Muscle layer of colon (tissue), 2 donors: ENCODE results near the gene FLYWCH2.

ENCODE experiments used
- H3K27ac ChIP-seq: one replicate; pipeline ENCODE4 v1.7.0; 2013; ENCODE audit warnings: low read depth, mild to moderate bottlenecking, low read length, moderate library complexity
- H3K27me3 ChIP-seq, 2 donors: one replicate each; pipeline ENCODE4 v1.7.0; 2013; ENCODE audit warnings: low read length in 2 of 2, mild to moderate bottlenecking in 2 of 2; ENCODE audit not compliant: insufficient read depth in 2 of 2, control insufficient read depth in 1 of 2
- H3K36me3 ChIP-seq: one replicate; pipeline ENCODE4 v1.7.0; 2013; ENCODE audit warnings: mild to moderate bottlenecking, low read length; ENCODE audit not compliant: insufficient read depth
- H3K4me1 ChIP-seq: one replicate; pipeline ENCODE4 v1.7.0; 2013; ENCODE audit warnings: mild to moderate bottlenecking, low read length; ENCODE audit not compliant: insufficient read depth
- H3K4me3 ChIP-seq, 2 donors: one replicate each; pipeline ENCODE4 v1.7.0; 2013; ENCODE audit warnings: low read length in 2 of 2, low read depth in 1 of 2, mild to moderate bottlenecking in 1 of 2, moderate library complexity in 1 of 2
- H3K9ac ChIP-seq: one replicate; pipeline ENCODE4 v1.7.0; 2013; ENCODE audit warnings: low read length
- H3K9me3 ChIP-seq: one replicate; pipeline ENCODE4 v1.7.0; 2013; ENCODE audit warnings: mild to moderate bottlenecking, low read length
- donor health status: abdominal sarcoma.
- donor health status: Adenocarcinoma of cecum.

Gene FLYWCH2

DNA sequence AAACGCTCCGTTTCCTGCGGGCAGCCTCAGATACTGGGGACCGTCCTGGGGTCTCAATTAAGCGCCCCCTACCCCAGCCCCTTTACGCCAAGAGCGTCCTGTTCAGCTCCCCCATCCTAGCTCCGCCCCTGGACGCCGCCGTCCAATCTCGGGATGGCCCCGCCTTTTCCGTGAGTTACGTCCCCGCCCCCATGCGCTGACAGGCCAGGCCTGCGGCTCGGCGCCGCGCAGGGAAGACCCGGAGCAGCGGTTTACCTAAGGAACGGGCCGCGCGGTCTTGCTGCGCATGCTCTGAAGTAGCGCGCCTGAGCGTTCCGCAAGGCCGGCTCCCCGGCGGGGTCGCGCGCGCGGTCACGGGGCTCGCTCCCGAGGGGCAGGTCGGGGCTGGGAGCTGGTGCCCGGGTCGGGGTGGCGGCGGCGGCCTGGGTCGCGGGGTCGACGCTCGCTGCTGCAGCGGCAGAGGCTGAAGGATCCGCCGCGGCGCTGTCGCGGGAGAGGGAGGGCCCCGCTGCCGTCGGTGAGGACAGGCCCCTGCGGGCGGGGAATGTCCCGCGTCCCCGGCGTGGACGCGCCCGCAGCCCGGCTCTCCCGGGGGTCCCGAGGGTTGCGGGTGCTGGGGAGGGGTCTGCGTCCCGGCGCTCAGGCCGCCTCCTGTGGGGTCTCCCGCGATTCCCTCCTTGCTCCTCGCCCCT is 28.8 kb downstream of the FLYWCH2 start, which contains the start of gene FLYWCH1:
Gene FLYWCH1, plus strand, starts transcription at position 294 of the 692 bp plus-strand sequence. CDS start 17,755 bp downstream, outside the sequence.
- peak within 1 kb of the TSS; percentile 74 to 96 for H3K4me3 ChIP-seq
- peaks cover 14% of the 10 kb centered on the region for H3K4me1 ChIP-seq
- H3K27me3 ChIP-seq, result no peaks in the 10 kb centered on the region
- peak within 1 kb of the TSS; percentile 85 for H3K27ac ChIP-seq
- peaks cover 16% of the 10 kb centered on the region for H3K36me3 ChIP-seq
- peak within 1 kb of the TSS; percentile 92 for H3K9ac ChIP-seq
- no peaks in the 10 kb centered on the region for H3K9me3 ChIP-seq

DNA sequence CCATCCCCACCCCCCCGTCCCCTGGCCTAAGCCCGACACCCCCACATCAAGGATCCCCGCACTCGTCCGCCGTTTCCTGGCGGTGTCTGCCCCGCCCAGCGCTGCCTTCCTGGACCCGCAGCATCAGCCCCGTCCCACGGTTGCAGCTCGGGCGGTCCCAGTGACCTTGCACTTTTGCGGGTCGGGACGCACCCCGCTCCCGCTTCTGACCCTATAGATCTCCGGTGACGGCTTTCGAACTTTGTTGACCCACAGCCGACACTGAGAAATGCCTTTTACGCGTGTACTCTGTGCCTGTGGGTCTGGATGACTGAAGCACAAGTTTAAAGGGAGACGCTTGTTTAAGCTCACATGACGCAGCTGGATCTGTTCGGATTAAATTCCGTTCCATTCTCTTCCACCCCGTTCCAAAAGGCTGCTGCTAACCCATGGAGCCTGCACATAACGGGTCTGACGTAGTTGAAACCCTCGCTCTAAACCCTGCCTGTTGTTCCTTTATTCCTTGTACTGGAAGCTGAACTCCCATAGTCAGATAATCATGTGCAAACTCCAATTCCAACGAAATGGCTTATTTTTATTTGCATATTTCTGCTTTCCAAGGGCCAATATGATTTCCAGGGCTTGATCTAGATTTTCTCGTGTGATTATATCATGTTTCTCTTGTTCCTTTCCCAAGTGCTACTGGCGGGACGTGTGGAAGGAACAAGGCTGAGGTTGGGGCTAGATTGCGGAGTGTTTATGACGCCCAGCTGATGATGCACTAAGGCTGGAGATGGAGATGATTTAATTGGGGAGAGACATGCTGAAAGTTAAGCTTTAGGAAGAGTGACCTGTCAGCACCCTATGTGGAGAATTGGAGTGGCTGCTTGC is 29.6 kb downstream of the FLYWCH2 start:
- peak overlapping the region; percentile 82 for H3K27ac ChIP-seq
- H3K27me3 ChIP-seq, result no peaks in the 10 kb centered on the region
- H3K9me3 ChIP-seq, result no peaks in the 10 kb centered on the region
- peak overlapping the region; percentile 74 to 96 for H3K4me3 ChIP-seq
- peak overlapping the region; percentile 92 for H3K9ac ChIP-seq
- H3K36me3 ChIP-seq, result peaks cover 16% of the 10 kb centered on the region
- peaks cover 14% of the 10 kb centered on the region for H3K4me1 ChIP-seq

DNA sequence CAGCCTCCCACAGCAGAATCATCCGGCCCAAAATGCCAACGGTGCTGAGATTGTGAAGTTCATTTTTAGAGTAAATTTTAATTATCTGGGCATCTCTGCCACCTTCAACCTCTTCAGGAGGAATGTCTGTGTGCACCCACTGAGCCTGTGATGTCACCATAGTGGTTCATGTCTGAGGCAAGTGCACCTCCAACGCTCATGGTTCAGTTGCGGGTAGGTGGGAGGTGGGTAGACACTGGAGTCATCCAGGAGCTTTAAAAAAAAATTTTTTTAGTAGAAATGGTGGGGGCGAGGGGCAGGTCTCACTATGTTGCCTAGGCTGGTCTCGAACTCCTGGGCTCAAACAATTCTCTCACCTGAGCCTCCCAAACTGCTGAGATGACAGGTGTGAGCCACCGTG is 30.6 kb downstream of the FLYWCH2 start:
- Histone ChIP-seq H3K9ac (peak overlapping the region; percentile 92), H3K27ac (no peak overlapping the region), H3K36me3 (peaks cover 16% of the 10 kb centered on the region), H3K9me3 (no peaks in the 10 kb centered on the region), H3K27me3 (no peaks in the 10 kb centered on the region), H3K4me3 (peak overlapping the region in 1 of 2 donors; percentile 96), H3K4me1 (peaks cover 14% of the 10 kb centered on the region)

DNA sequence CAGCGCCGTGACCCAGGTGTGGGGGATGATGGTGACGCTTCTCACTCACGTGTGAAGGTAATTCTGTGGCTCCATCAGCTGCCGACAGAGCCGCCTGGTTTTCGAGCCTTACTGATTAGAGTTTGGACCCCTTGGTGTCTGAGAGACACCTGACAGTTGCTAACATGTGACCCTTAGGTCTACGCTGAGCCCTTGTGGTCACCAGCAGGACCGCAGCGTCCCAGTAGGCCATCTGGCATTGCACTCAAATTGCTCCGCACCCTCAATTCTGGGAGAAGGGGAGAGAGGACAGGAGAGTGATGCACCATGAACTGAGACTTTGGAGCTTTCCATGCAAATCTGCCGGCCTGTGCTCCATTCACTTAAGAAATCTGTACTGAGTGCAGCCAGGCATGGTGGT is 31.2 kb downstream of the FLYWCH2 start:
- no peaks in the 10 kb centered on the region for H3K9me3 ChIP-seq
- H3K4me3 ChIP-seq, result no peak overlapping the region
- H3K9ac ChIP-seq, result no peak overlapping the region
- no peaks in the 10 kb centered on the region for H3K27me3 ChIP-seq
- H3K4me1 ChIP-seq, result peaks cover 15% of the 10 kb centered on the region
- H3K36me3 ChIP-seq, result peaks cover 16% of the 10 kb centered on the region
- H3K27ac ChIP-seq, result no peak overlapping the region

DNA sequence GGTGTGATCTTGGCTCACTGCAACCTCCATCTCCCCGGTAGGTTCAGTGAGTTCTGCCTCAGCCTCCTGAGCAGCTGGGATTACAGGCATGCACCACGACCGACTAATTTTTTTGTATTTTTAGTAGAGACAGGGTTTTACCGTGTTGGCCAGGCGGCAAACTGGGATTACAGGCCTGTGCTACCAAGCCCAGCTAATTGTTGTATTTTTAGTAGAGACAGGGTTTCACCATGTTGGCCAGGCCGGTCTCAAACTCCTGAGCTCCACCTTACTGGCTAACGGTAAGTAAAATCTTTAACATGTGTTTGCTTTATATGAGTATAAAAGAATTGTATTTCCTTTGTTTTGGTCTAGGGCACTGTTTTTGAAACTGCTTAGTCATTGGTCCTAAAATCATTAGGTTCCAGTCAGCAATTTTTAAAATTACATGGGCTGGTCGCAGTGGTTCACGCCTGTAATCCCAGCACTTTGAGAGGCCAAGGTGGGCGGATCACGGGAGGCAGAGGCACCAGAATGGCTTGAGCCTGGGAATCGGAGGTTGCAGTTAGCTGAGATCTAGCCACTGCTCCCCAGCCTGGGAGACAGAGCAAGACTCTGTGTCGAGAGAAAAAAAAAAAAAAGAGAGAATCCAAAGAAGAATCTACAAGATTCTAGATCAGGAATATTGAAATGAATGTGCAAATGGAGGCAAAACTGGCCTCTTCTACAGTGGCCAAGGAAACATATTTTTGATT is 32.3 kb downstream of the FLYWCH2 start:
- Histone ChIP-seq H3K27ac (no peak overlapping the region), H3K36me3 (peaks cover 16% of the 10 kb centered on the region), H3K4me1 (peaks cover 21% of the 10 kb centered on the region), H3K9me3 (no peaks in the 10 kb centered on the region), H3K4me3 (no peak overlapping the region), H3K27me3 (no peaks in the 10 kb centered on the region), H3K9ac (no peak overlapping the region)

DNA sequence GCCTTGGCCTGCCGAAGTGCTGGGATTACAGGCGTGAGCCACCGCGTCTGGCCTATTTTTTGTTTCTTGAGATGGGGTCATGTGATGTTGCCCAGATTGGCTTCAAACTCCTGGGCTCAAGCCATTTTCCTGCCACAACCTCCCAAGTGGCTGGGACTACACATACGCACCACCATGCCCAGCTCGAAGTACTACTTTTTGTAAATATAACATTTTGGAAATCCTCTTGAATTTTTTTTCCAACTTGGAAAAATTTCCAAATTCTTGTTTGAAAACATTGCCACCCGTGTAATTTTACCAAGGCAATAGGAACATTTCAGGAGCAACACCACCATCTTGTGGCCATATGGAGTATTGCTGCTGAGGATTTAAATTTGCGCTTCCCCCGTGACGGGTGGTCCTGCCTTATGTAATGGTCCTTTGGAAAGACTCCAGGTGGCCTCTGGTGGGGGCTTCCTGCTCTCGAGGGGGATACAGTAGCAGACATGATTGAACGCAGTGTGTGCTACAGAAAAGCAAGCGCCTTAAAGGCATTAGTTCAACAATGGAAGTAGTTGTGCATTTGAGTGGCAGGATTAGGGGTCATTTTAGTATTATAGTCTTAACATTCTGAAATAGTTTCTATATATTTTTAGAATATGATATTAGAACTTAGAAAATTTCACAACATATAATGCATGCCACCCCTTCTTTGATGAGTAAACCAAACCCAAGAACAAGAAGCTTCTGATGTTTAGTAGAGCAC is 36.7 kb downstream of the FLYWCH2 start:
- Histone ChIP-seq H3K4me1 (peaks cover 7% of the 10 kb centered on the region), H3K27me3 (no peaks in the 10 kb centered on the region), H3K36me3 (peaks cover 9% of the 10 kb centered on the region), H3K27ac (no peak overlapping the region), H3K9me3 (no peaks in the 10 kb centered on the region), H3K9ac (no peak overlapping the region), H3K4me3 (no peak overlapping the region)

DNA sequence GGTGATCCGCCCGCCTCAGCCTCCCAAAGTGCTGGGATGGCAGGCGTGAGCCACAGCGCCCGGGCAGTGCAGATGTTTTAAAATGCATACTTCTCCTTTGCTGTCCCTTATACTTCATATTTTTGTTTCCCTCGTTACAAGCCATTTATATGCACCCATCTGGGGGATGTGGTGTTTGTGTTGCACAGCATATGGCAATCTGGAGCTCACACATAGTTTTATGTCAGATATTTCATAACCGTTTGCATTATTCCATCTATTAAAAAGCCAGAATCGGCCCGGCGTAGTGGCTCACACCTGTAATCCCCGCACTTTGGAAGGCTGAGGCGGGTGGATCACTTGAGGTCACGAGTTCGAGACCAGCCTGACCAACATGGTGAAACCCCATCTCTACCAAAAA is 40.5 kb downstream of the FLYWCH2 start:
- Histone ChIP-seq H3K9ac (no peak overlapping the region), H3K4me1 (peaks cover 7% of the 10 kb centered on the region), H3K9me3 (no peaks in the 10 kb centered on the region), H3K27me3 (no peaks in the 10 kb centered on the region), H3K36me3 (no peaks in the 10 kb centered on the region), H3K4me3 (no peak overlapping the region), H3K27ac (no peak overlapping the region)

DNA sequence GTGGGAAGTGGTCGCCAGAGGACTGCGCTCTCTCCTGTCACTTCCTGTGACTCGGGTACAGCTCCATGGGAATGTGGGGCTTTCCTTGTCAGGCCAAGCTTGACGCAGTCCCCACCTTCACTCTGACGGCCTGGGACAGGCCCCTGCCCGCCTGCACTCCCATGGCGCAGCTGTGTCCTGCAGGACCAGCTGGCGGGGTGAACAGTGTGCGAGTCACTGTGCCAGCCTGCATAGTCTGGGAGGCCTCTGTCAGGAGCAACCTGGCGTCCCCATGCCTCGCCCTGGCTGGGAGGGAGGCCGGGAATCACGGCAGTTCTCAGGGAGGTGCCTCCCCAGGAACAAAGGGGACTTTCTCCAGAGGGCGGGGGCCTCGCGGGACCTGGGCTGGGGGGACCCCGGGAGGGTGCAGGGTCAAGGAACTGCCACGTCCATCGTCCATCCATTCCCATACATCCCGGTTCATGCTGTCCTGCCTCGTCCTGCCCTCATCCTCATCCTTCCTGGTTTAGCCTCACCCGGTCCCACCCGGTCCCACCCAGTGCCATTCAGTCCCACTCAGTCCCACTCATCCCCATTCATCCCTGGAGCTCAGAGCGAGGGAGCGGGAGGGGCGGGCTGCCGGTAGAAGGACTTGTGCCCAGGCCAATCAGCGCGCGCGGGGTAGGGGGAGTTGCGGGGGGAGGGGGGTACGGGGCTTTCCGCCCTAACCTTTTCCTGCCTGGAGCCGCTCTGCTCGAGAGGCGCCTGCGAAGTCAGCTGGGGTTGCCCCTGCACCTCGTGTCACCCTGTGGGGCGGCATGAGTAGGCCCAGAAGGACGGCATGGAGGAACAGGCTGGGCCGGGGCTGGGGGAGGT is 42.1 kb downstream of the FLYWCH2 start:
- H3K36me3 ChIP-seq, result peaks cover 4% of the 10 kb centered on the region
- no peaks in the 10 kb centered on the region for H3K4me1 ChIP-seq
- H3K9me3 ChIP-seq, result no peaks in the 10 kb centered on the region
- no peak overlapping the region for H3K27ac ChIP-seq
- no peak overlapping the region for H3K9ac ChIP-seq
- no peaks in the 10 kb centered on the region for H3K27me3 ChIP-seq
- H3K4me3 ChIP-seq, result no peak overlapping the region

DNA sequence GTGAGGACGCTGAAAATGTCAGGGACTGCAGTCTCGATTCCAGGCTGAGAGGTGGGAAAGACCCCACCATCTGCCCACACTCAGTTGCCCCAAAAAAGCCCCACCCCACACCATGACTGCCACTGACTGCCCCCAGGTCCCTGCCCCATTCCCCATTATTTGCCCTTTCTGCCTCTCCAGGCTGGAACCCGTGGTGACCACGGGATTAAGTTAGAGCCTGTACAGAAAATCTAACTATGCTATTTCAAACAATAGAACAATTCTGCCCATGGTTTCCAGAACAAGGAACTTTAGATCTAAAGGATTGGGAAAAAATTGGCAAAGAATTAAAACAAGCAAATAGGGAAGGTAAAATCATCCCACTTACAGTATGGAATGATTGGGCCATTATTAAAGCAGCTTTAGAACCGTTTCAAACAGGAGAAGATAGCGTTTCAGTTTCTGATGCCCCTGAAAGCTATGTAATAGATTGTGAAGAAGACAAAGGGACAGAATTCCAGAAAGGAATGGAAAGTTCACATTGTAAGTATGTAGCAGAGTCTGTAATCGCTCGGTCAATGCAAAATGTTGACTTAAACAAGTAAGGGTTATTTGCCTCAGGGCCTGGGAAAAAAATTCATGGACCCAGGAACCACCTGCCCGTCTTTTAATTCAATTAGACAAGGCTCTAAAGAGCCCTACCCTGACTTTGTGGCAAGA is 43.1 kb downstream of the FLYWCH2 start:
- H3K9me3 ChIP-seq, result no peaks in the 10 kb centered on the region
- no peaks in the 10 kb centered on the region for H3K27me3 ChIP-seq
- no peak overlapping the region for H3K9ac ChIP-seq
- H3K36me3 ChIP-seq, result peaks cover 5% of the 10 kb centered on the region
- H3K4me3 ChIP-seq, result no peak overlapping the region
- no peak overlapping the region for H3K27ac ChIP-seq
- H3K4me1 ChIP-seq, result no peaks in the 10 kb centered on the region

DNA sequence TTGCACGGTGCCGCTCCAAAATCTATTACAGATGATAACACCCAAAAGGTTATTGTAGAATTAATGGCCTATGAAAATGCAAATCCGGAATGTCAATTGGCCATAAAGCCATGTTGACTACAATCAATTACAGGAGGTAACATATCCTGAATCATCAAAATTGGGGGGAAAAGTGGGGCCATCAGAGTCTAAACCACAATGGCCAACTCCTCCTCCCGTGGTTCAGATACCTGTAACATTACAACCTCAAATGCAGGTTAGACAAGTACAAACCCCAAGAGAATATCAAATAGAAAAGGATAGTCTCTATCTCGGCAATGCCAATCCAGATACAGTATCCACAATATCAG is 43.6 kb downstream of the FLYWCH2 start:
- no peaks in the 10 kb centered on the region for H3K4me1 ChIP-seq
- peak overlapping the region; percentile 27 to 35 for H3K4me3 ChIP-seq
- peaks cover 5% of the 10 kb centered on the region for H3K36me3 ChIP-seq
- H3K27ac ChIP-seq, result no peak overlapping the region
- H3K9ac ChIP-seq, result no peak overlapping the region
- no peaks in the 10 kb centered on the region for H3K27me3 ChIP-seq
- no peaks in the 10 kb centered on the region for H3K9me3 ChIP-seq
